ENCODE results near the gene MAPK8.

The MAPK8 gene

GRCh38 chr10:48384699-48384982 lies 78.2 kb downstream of the MAPK8 start:
- DNase-seq (ENCODE audit: low read depth), result no peak

GRCh38 chr10:48389272-48389671 lies 82.8 kb downstream of the MAPK8 start:
- DNase-seq (ENCODE audit: low read depth), result no peak

- DNase-seq (ENCODE audit: low read depth), result no peak
Observed at GRCh38 chr10:48389846-48390557, 83.5 kb downstream of the MAPK8 start.

GRCh38 chr10:48390558-48390871 lies 84.0 kb downstream of the MAPK8 start:
- no peak for DNase-seq (ENCODE audit: low read depth)

- no peak for DNase-seq (ENCODE audit: low read depth)
Observed at GRCh38 chr10:48390933-48391845, 84.7 kb downstream of the MAPK8 start.

- no peak for DNase-seq (ENCODE audit: low read depth)
Observed at GRCh38 chr10:48391994-48392393, 85.5 kb downstream of the MAPK8 start.

- DNase-seq (ENCODE audit: low read depth), result no peak
Observed at GRCh38 chr10:48398261-48398660, 91.8 kb downstream of the MAPK8 start.

GRCh38 chr10:48399056-48399541 lies 92.6 kb downstream of the MAPK8 start:
- DNase-seq (ENCODE audit: low read depth), result no peak

- no peak for DNase-seq (ENCODE audit: low read depth)
Observed at GRCh38 chr10:48399551-48399950, 93.1 kb downstream of the MAPK8 start.

- DNase-seq (ENCODE audit: low read depth), result no peak
Observed at GRCh38 chr10:48400129-48400849, 93.8 kb downstream of the MAPK8 start.

GRCh38 chr10:48400850-48401220 lies 94.4 kb downstream of the MAPK8 start:
- DNase-seq (ENCODE audit: low read depth), result no peak

- no peak for DNase-seq (ENCODE audit: low read depth)
Observed at GRCh38 chr10:48404646-48405045, 98.2 kb downstream of the MAPK8 start.

GRCh38 chr10:48406204-48406603 lies 99.7 kb downstream of the MAPK8 start:
- DNase-seq (ENCODE audit: low read depth), result no peak

GRCh38 chr10:48406658-48407057 lies 100.2 kb downstream of the MAPK8 start:
- DNase-seq (ENCODE audit: low read depth), result no peak

GRCh38 chr10:48410503-48410902 lies 104.0 kb downstream of the MAPK8 start:
- no peak for DNase-seq (ENCODE audit: low read depth)

GRCh38 chr10:48411510-48411909 lies 105.0 kb downstream of the MAPK8 start:
- no peak for DNase-seq (ENCODE audit: low read depth)

GRCh38 chr10:48412081-48412480 lies 105.6 kb downstream of the MAPK8 start:
- DNase-seq (ENCODE audit: low read depth), result no peak

GRCh38 chr10:48412933-48413332 lies 106.5 kb downstream of the MAPK8 start:
- DNase-seq (ENCODE audit: low read depth), result no peak

- no peak for DNase-seq (ENCODE audit: low read depth)
Observed at GRCh38 chr10:48414160-48414559, 107.7 kb downstream of the MAPK8 start.

- no peak for DNase-seq (ENCODE audit: low read depth)
Observed at GRCh38 chr10:48414778-48415177, 108.3 kb downstream of the MAPK8 start.

- DNase-seq (ENCODE audit: low read depth), result no peak
Observed at GRCh38 chr10:48416584-48417232, 110.2 kb downstream of the MAPK8 start.

- DNase-seq (ENCODE audit: low read depth), result no peak
Observed at GRCh38 chr10:48417374-48417773, 110.9 kb downstream of the MAPK8 start.
